Breast epithelium (tissue), 3 donors: ENCODE results near the gene IRF2BP2.

ENCODE experiments used
- CTCF ChIP-seq, 3 donors: fragments of 450-650 bp; IDR thresholded peaks; one replicate each; pipeline ENCODE4 v1.5.1; 2016 to 2017; ENCODE audit warnings: antibody characterized with exemption in 3 of 3, mild to moderate bottlenecking in 3 of 3, moderate library complexity in 3 of 3
- POLR2A ChIP-seq: fragments of 450-650 bp; IDR thresholded peaks from one replicate; pipeline ENCODE4 v1.6.1; 2016; ENCODE audit warnings: antibody characterized with exemption, mild to moderate bottlenecking, moderate library complexity
- POLR2AphosphoS5 ChIP-seq, 3 donors: sonication (generic); formaldehyde crosslinking; IDR thresholded peaks; one replicate each; pipeline ENCODE4 v1.6.1; 2017; ENCODE audit warnings: antibody characterized with exemption in 3 of 3

DNA sequence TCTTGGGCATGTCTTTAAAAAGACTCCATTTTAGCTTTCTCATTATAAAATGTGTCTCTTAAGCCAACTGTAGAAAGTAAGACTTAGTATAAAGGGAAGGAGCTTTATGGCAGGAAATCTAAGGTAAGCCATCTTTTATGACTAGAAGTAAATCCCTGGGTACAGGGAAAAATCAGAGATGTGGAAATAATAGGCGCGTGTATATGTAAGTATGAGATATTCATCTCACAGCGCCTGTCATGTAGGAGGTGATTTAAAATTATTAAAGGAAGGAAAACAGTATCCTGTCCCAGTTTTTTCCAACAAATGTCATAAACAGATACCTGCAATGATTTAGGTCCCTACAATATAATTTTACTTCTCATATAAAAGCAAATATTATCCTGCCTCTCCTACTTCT is 35.0 kb upstream of the IRF2BP2 start:
- TF ChIP-seq CTCF (IDR thresholded peaks at IDR 0.05) (no peak), POLR2A (no peak), POLR2AphosphoS5 (IDR thresholded peaks at IDR 0.05) (no peak)
